GM19099 (cell line): Measurements from ENCODE around the gene CARD14.

Experiments used
- POLR2A ChIP-seq: IDR thresholded peaks from 3 replicates; pipeline ENCODE4 v1.6.1; 2011; ENCODE audit warnings: low read depth; ENCODE audit not compliant: insufficient read length; ENCODE audit errors: extremely low read depth

Gene CARD14

GRCh38 chr17:80169784-80170500 lies at the start of gene CARD14:
CARD14 (plus strand) TSS chr17:80170030; CDS start chr17:80181439, 11,409 bp downstream.
- TF ChIP-seq POLR2A, result no peak

GRCh38 chr17:80122026-80122575 lies 47.7 kb upstream of the CARD14 start:
- no peak for TF ChIP-seq POLR2A

GRCh38 chr17:80122926-80123505 lies 46.8 kb upstream of the CARD14 start:
- TF ChIP-seq POLR2A, result no peak

GRCh38 chr17:80123791-80124190 lies 46.0 kb upstream of the CARD14 start:
- TF ChIP-seq POLR2A, result no peak

GRCh38 chr17:80124351-80124981 lies 45.4 kb upstream of the CARD14 start:
- TF ChIP-seq POLR2A, result no peak

- TF ChIP-seq POLR2A, result no peak
These were observed 44.0 kb upstream of the CARD14 start for GRCh38 chr17:80125656-80126448.

- TF ChIP-seq POLR2A, result no peak
These were observed 43.4 kb upstream of the CARD14 start for GRCh38 chr17:80126449-80126715.

- no peak for TF ChIP-seq POLR2A
These were observed 40.7 kb upstream of the CARD14 start for GRCh38 chr17:80129006-80129565.

- TF ChIP-seq POLR2A, result no peak
These were observed 38.8 kb upstream of the CARD14 start for GRCh38 chr17:80130992-80131391.

GRCh38 chr17:80132906-80133625 lies 36.8 kb upstream of the CARD14 start:
- no peak for TF ChIP-seq POLR2A

- TF ChIP-seq POLR2A, result no peak
These were observed 36.2 kb upstream of the CARD14 start for GRCh38 chr17:80133626-80133970.

- no peak for TF ChIP-seq POLR2A
These were observed 32.7 kb upstream of the CARD14 start for GRCh38 chr17:80137131-80137530.

- TF ChIP-seq POLR2A, result no peak
These were observed 30.9 kb upstream of the CARD14 start for GRCh38 chr17:80138856-80139426.
